Parathyroid adenoma (tissue), 2 donors: ENCODE data around the gene TBC1D21.

Source experiments
- H2AFZ ChIP-seq: fragments of 300-600 bp; sonication (generic); one replicate; pipeline ENCODE4 v1.7.0; 2017; ENCODE audit warnings: antibody characterized with exemption, mild to moderate bottlenecking
- H3K27ac ChIP-seq: fragments of 300-600 bp; sonication (generic); one replicate; pipeline ENCODE4 v1.7.0; 2017
- H3K27me3 ChIP-seq: fragments of 300-600 bp; sonication (generic); one replicate; pipeline ENCODE4 v1.7.0; 2017; ENCODE audit warnings: low read length; ENCODE audit not compliant: control insufficient read depth, insufficient read depth
- H3K36me3 ChIP-seq: fragments of 300-600 bp; sonication (generic); one replicate; pipeline ENCODE4 v1.7.0; 2017; ENCODE audit warnings: low read length; ENCODE audit not compliant: control insufficient read depth, insufficient read depth
- H3K4me1 ChIP-seq: fragments of 300-600 bp; sonication (generic); one replicate; pipeline ENCODE4 v1.7.0; 2017; ENCODE audit warnings: control low read depth
- H3K4me2 ChIP-seq: fragments of 300-600 bp; sonication (generic); one replicate; pipeline ENCODE4 v1.7.0; 2017; ENCODE audit warnings: low read length
- H3K4me3 ChIP-seq: fragments of 300-600 bp; sonication (generic); one replicate; pipeline ENCODE4 v1.7.0; 2017; ENCODE audit warnings: low read depth, low read length
- H3K79me2 ChIP-seq: fragments of 300-600 bp; sonication (generic); one replicate; pipeline ENCODE4 v1.7.0; 2017; ENCODE audit warnings: control low read depth
- H3K9ac ChIP-seq: fragments of 300-600 bp; sonication (generic); one replicate; pipeline ENCODE4 v1.7.0; 2017; ENCODE audit warnings: mild to moderate bottlenecking
- H3K9me3 ChIP-seq: fragments of 300-600 bp; sonication (generic); one replicate; pipeline ENCODE4 v1.7.0; 2017; ENCODE audit warnings: low read length; ENCODE audit not compliant: control insufficient read depth
- CTCF ChIP-seq: fragments of 300-600 bp; sonication (generic); IDR thresholded peaks from one replicate; pipeline ENCODE4 v1.7.0; 2017; ENCODE audit warnings: antibody characterized with exemption, mild to moderate bottlenecking
- donor health status: primary hyperparathyroidism.

Gene TBC1D21

DNA sequence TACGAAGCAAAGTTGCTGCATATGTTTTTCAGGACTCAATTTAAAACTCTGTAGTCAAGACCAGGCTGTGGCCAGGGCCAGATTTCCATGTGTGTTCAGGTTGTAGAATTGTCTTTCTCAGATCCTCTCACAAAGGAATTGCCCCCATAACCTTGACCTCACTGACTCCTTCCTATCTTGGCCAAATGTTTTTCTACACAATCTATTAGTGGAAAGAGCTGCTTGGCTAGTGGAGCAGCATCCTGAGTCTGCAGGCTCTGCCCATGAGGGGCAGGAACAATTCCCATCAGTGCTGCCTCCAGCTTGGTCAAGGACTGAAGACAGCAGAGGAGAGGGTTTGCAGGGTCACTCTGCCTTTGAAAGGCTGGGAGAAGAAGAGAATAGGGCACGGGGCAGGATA is 6.9 kb upstream of the TBC1D21 start:
- no peak for TF ChIP-seq CTCF
- Histone ChIP-seq H3K27ac (no peak overlapping the region), H3K9me3 (no peaks in the 10 kb centered on the region)

DNA sequence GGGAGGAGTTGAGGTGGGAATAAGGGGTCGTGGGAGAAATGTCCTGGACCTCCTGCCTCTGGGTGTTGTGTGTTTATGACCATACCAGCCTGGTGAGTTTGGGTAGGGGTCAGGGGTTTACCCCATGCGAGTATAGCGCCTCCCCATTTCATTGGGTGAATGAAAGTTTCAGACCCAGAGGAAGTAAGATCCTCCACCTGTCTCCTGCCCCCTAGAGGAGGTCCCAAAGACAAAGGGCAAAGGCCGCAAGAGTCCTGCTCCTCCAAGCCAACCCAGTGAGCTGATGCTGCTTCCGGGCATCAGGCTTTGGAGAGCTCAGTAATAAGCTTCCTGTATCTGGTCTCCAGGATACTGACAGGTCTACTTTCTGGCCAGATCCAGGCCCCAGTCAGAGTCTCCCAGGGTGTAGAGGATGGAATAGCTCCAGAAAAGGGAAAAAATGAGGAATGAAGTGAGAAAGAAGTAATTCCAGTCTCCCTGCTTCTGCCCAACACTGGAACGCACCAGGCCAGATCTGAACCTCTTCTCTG is 6.4 kb upstream of the TBC1D21 start:
- Histone ChIP-seq H3K27me3 (no peaks in the 10 kb centered on the region), H3K79me2 (no peaks in the 10 kb centered on the region), H3K27ac (no peak overlapping the region), H3K4me1 (no peaks in the 10 kb centered on the region), H3K4me3 (no peak overlapping the region), H3K36me3 (no peaks in the 10 kb centered on the region), H3K9me3 (no peaks in the 10 kb centered on the region), H2AFZ (no peak overlapping the region), H3K4me2 (no peak overlapping the region), H3K9ac (no peak overlapping the region)
- no peak for TF ChIP-seq CTCF

More for the DNA sequence above, 6.9 kb upstream of the TBC1D21 start:
- no peak overlapping the region for H3K9ac ChIP-seq
- H2AFZ ChIP-seq = no peak overlapping the region
- no peaks in the 10 kb centered on the region for H3K4me1 ChIP-seq
- H3K4me3 ChIP-seq = no peak overlapping the region
- H3K4me2 ChIP-seq = no peak overlapping the region
- H3K27me3 ChIP-seq = no peaks in the 10 kb centered on the region
- H3K79me2 ChIP-seq = no peaks in the 10 kb centered on the region
- H3K36me3 ChIP-seq = no peaks in the 10 kb centered on the region

DNA sequence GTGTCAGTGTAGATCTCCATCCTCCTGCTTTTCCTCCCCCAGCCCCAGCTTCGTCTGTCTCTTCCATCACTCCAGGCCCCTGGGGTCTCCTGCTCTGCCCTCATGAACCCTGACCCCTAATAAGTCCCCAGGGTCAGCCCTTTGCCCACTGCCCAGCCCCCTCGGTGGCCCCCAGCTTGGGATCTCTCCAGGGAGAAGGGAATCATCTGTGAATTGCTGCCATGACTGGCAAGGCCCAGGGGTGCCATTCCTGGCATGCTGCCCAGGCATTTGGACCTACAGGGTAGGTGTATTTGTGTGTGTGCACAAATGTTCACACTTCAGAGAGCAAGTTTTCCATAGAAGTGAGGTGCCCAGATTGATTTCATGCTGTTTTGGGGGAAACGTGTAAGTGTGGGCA is 5.9 kb upstream of the TBC1D21 start:
- Histone ChIP-seq H3K9ac (no peak overlapping the region), H3K36me3 (no peaks in the 10 kb centered on the region), H3K9me3 (no peaks in the 10 kb centered on the region), H2AFZ (no peak overlapping the region), H3K27me3 (no peaks in the 10 kb centered on the region), H3K4me3 (no peak overlapping the region), H3K79me2 (no peaks in the 10 kb centered on the region), H3K4me2 (no peak overlapping the region), H3K4me1 (no peaks in the 10 kb centered on the region), H3K27ac (no peak overlapping the region)
- TF ChIP-seq CTCF = no peak

GRCh38 chr15:73867956-73868355 is 5.4 kb upstream of the TBC1D21 start:
- Histone ChIP-seq H3K27ac (no peak overlapping the region), H3K4me1 (no peaks in the 10 kb centered on the region), H2AFZ (no peak overlapping the region), H3K36me3 (no peaks in the 10 kb centered on the region), H3K4me3 (no peak overlapping the region), H3K4me2 (no peak overlapping the region), H3K79me2 (no peaks in the 10 kb centered on the region), H3K9me3 (no peaks in the 10 kb centered on the region), H3K9ac (no peak overlapping the region), H3K27me3 (no peaks in the 10 kb centered on the region)
- TF ChIP-seq CTCF = no peak

DNA sequence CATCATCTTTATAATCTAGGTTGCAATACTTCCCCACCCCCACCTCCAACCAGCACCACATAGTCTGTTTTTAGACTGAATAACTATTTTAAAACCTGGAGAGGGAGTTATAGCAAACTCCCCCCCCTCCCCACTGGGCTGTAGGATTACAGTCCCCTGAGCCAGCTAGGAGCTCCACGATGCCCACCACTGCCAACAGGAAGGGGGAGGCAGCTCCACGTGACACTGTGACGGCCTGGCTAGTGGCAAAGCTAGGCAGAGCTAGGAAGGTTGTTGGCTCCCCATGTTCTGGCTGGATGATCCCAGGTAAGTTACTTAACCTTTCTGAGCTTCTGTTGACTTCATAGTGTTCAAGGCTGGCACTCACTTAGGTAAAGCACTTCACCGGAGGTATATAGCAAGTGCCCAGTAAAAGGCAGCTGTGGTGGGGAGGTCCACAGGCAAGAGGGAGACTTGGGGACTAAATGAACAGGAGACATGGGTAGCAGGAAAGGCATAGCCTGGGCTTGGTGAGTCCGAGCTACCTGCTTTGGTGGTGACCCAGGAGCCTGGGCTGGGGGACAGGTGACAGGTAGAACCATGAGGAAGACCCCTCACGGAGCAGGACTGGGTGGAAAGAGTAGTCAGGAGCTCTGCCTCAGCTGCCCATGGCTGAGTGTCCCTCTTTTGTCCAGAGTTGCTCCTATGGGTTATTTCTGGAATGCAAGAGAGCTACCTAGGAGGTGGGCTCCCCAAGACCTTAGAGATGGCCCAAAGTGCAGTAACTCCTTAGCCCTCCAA is 4.0 kb upstream of the TBC1D21 start:
- no peaks in the 10 kb centered on the region for H3K4me1 ChIP-seq
- H2AFZ ChIP-seq = no peak overlapping the region
- no peak overlapping the region for H3K9ac ChIP-seq
- no peak overlapping the region for H3K4me2 ChIP-seq
- H3K27ac ChIP-seq = no peak overlapping the region
- H3K9me3 ChIP-seq = no peaks in the 10 kb centered on the region
- H3K27me3 ChIP-seq = no peaks in the 10 kb centered on the region
- no peaks in the 10 kb centered on the region for H3K36me3 ChIP-seq
- H3K4me3 ChIP-seq = no peak overlapping the region
- H3K79me2 ChIP-seq = no peaks in the 10 kb centered on the region
- TF ChIP-seq CTCF = no peak
